DND-41 (cell line): ENCODE results near the gene CACHD1.

Source experiments
- ATAC-seq: fragments of 200-7000 bp; cut with Tn5 transposase; 3 replicates; pipeline ENCODE4 v1.9.1; 2021; ENCODE audit warnings: low read depth; ENCODE audit not compliant: insufficient read depth
- DNase-seq: peaks from one replicate; pipeline ENCODE4 v3.0.0-alpha.2; 2020
- H2AFZ ChIP-seq: 2 replicates; pipeline ENCODE4 v1.6.0; 2012; ENCODE audit warnings: low read depth, low read length
- H3K27ac ChIP-seq: 2 replicates; pipeline ENCODE4 v1.5.1; 2012; ENCODE audit warnings: low read length, inconsistent platforms
- H3K27me3 ChIP-seq: fragments of 200-600 bp; sonication (generic); 2 replicates; pipeline ENCODE4 v1.6.0; 2012; ENCODE audit warnings: low read length, mild to moderate bottlenecking, inconsistent platforms; ENCODE audit not compliant: insufficient read depth, poor library complexity
- H3K36me3 ChIP-seq: 2 replicates; pipeline ENCODE4 v1.5.1; 2012; ENCODE audit warnings: low read length, inconsistent platforms; ENCODE audit not compliant: insufficient read depth
- H3K4me1 ChIP-seq: 2 replicates; pipeline ENCODE4 v1.5.1; 2012; ENCODE audit warnings: mild to moderate bottlenecking, low read length; ENCODE audit not compliant: insufficient read depth
- H3K4me2 ChIP-seq: 2 replicates; pipeline ENCODE4 v1.6.0; 2012; ENCODE audit warnings: mild to moderate bottlenecking, moderate library complexity, low read length, inconsistent platforms; ENCODE audit not compliant: insufficient read depth
- H3K4me3 ChIP-seq, 2 experiments: fragments of 200-600 bp in 1 of 2; shearing (Covaris generic) in 1 of 2; 2 replicates each; pipeline ENCODE4 v1.5.1; 2012 to 2016; ENCODE audit warnings: inconsistent platforms in 2 of 2, low read length in 2 of 2, mild to moderate bottlenecking in 2 of 2, low read depth in 1 of 2, moderate library complexity in 1 of 2
- H3K79me2 ChIP-seq: 2 replicates; pipeline ENCODE4 v1.6.0; 2012; ENCODE audit warnings: low read length, inconsistent platforms; ENCODE audit not compliant: insufficient read depth
- H3K9ac ChIP-seq: 2 replicates; pipeline ENCODE4 v1.6.0; 2012; ENCODE audit warnings: low read depth, mild to moderate bottlenecking, inconsistent platforms, low read length, moderate library complexity
- H3K9me3 ChIP-seq: 2 replicates; pipeline ENCODE4 v1.5.1; 2012; ENCODE audit warnings: low read length, moderate library complexity, mild to moderate bottlenecking, inconsistent platforms; ENCODE audit not compliant: insufficient read depth, severe bottlenecking
- H4K20me1 ChIP-seq: 2 replicates; pipeline ENCODE4 v1.6.0; 2012; ENCODE audit warnings: low read length; ENCODE audit not compliant: insufficient read depth
- EZH2 ChIP-seq: IDR thresholded peaks from 3 replicates; pipeline ENCODE4 v1.6.1; 2012; ENCODE audit warnings: borderline replicate concordance, low read depth, mild to moderate bottlenecking, moderate library complexity, low read length, inconsistent platforms; ENCODE audit not compliant: severe bottlenecking
- TF ChIP-seq, protein P1 (sequence below): IDR thresholded peaks from 2 replicates; pipeline ENCODE4 v1.5.1; 2012; ENCODE audit warnings: borderline replicate concordance, low read length, moderate library complexity, mild to moderate bottlenecking; ENCODE audit not compliant: poor library complexity, severe bottlenecking; ENCODE audit errors: extremely low read depth

CACHD1 gene

DNA sequence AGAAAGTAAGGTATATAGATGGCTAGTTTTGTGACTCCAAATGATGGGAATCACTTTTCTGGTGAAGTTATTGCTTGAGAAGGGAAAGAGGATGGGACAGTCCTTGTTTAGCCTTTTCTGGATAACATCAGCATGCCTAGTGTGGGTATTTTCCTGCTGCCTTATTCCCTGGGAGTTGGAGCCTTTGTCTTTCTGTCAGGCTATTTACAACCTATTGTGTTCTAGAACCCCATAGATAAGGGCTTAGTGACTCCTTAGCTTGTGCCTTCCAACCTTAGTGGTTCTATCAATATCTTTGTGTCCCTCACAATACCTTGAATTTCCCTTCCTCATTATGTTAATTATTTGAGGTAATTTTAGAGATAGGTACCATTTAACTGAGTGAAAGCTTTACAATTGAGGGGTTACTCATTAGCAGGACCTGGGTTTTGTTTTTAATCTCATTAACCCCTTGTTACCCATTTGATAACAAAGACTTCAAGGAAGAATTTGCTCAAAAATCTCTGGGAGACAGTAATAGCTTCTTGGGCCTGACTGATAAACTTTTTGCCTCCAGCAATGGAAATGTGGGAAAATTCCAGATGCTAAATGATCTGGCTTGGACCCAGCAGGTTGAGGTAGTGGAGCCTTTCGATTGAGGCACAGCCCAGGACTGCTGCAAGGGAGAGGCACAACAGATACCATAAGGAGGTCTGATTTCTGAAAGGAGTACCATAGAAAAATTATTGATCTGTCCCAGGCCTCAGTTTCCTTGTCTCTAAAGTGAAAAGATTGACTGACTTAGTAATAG lies 49.0 kb downstream of the CACHD1 start:
- H3K4me3 ChIP-seq = no peak overlapping the region
- no peaks in the 10 kb centered on the region for H3K4me1 ChIP-seq
- H3K9ac ChIP-seq = no peak overlapping the region
- ATAC-seq (no peak), DNase-seq (no peak)
- H3K79me2 ChIP-seq = no peaks in the 10 kb centered on the region
- no peaks in the 10 kb centered on the region for H3K9me3 ChIP-seq
- H3K4me2 ChIP-seq = no peak overlapping the region
- H3K27me3 ChIP-seq = peaks cover 3% of the 10 kb centered on the region
- no peaks in the 10 kb centered on the region for H4K20me1 ChIP-seq
- H3K27ac ChIP-seq = no peak overlapping the region
- no peak overlapping the region for H2AFZ ChIP-seq
- TF ChIP-seq EZH2 = no peak
- TF ChIP-seq, protein P1, sequence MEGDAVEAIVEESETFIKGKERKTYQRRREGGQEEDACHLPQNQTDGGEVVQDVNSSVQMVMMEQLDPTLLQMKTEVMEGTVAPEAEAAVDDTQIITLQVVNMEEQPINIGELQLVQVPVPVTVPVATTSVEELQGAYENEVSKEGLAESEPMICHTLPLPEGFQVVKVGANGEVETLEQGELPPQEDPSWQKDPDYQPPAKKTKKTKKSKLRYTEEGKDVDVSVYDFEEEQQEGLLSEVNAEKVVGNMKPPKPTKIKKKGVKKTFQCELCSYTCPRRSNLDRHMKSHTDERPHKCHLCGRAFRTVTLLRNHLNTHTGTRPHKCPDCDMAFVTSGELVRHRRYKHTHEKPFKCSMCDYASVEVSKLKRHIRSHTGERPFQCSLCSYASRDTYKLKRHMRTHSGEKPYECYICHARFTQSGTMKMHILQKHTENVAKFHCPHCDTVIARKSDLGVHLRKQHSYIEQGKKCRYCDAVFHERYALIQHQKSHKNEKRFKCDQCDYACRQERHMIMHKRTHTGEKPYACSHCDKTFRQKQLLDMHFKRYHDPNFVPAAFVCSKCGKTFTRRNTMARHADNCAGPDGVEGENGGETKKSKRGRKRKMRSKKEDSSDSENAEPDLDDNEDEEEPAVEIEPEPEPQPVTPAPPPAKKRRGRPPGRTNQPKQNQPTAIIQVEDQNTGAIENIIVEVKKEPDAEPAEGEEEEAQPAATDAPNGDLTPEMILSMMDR = no peak
- no peaks in the 10 kb centered on the region for H3K36me3 ChIP-seq

DNA sequence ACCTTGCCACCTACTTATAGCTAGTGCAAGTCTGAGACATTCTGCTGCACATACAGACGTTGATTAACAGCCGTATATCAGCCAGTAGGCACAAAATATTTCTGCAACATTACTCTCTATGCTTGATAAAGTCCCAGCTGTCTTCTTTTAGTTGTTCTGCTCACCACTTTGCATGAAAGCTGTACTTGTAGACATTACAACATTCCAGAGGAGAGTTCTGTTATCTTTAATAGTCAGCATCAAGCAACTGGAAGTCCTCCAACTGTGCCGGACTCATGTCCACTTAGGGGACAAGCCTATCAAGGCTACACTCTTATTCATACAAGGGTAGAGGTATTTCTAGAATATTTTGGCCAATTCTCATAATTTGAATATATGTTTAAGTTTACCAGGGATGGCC lies 50.0 kb downstream of the CACHD1 start:
- H3K27ac ChIP-seq = no peak overlapping the region
- H3K27me3 ChIP-seq = peaks cover 3% of the 10 kb centered on the region
- no peak for TF ChIP-seq EZH2
- TF ChIP-seq, protein P1 = no peak
- no peak overlapping the region for H3K4me2 ChIP-seq
- H3K9me3 ChIP-seq = no peaks in the 10 kb centered on the region
- no peak overlapping the region for H2AFZ ChIP-seq
- no peaks in the 10 kb centered on the region for H3K36me3 ChIP-seq
- ATAC-seq (no peak), DNase-seq (no peak)
- H3K4me1 ChIP-seq = no peaks in the 10 kb centered on the region
- H3K9ac ChIP-seq = no peak overlapping the region
- H3K79me2 ChIP-seq = no peaks in the 10 kb centered on the region
- H3K4me3 ChIP-seq = no peak overlapping the region
- H4K20me1 ChIP-seq = no peaks in the 10 kb centered on the region

DNA sequence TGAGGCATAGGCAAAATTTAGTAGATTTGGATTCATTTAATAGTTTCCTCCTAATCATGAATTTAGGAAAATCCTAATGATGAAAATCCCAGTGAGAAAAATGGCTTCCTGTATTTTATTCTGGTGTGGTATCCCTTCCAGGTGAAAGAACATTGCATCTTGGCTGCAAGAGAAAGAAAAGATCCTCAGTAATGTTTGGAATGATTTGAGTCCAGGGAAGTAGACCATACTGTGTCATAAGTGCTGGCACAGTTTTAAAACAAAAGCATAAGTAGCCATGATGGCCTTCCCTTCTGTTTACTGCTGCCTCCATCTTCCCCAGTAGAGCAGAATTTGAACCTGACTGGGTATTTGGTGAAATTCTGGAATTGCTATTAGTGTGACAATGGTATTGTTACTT lies 52.8 kb downstream of the CACHD1 start:
- no peaks in the 10 kb centered on the region for H3K27me3 ChIP-seq

More for the DNA sequence above, 52.8 kb downstream of the CACHD1 start:
- no peaks in the 10 kb centered on the region for H3K79me2 ChIP-seq
- no peak overlapping the region for H2AFZ ChIP-seq
- no peak overlapping the region for H3K9ac ChIP-seq
- no peak overlapping the region for H3K4me3 ChIP-seq
- H3K36me3 ChIP-seq = no peaks in the 10 kb centered on the region
- H3K4me1 ChIP-seq = no peaks in the 10 kb centered on the region
- no peaks in the 10 kb centered on the region for H4K20me1 ChIP-seq
- H3K4me2 ChIP-seq = no peak overlapping the region
- H3K27ac ChIP-seq = no peak overlapping the region
- TF ChIP-seq, protein P1 = no peak
- TF ChIP-seq EZH2 = no peak
- ATAC-seq = no peak
- H3K9me3 ChIP-seq = no peaks in the 10 kb centered on the region
- no peak for DNase-seq
